HG02884 (cell line): ENCODE results near the gene MYPN.

Source experiments
- ATAC-seq: cut with Tn5 transposase; IDR thresholded peaks from one replicate; pipeline ENCODE4 v1.9.1; 2021; ENCODE audit warnings: mild to moderate bottlenecking, moderate library complexity; ENCODE audit not compliant: unreplicated experiment

Gene MYPN

GRCh38 chr10:68092512-68092911 lies 16.8 kb upstream of the MYPN start:
- no peak for ATAC-seq

DNA sequence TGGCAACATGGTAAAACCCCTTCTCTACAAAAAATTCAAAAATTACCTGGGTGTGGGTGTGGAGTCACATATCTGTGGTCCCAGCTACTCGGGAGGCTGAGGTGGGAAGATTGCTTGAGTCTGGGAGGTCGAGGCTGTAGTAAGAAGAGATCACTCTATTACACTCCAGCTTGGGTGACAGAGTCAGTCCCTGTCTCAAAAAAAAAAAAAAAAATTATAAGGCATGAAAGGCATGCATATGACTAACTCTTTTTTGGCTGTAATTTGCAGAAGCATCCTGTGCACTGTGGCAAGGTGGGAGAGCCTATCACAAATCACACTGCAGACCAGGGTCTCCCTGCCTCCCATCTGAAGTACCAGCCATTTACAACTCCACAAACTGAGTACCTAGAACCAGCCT lies 14.1 kb upstream of the MYPN start:
- ATAC-seq, result no peak

- no peak for ATAC-seq
Measured at GRCh38 chr10:68096913-68097516, 12.3 kb upstream of the MYPN start.

DNA sequence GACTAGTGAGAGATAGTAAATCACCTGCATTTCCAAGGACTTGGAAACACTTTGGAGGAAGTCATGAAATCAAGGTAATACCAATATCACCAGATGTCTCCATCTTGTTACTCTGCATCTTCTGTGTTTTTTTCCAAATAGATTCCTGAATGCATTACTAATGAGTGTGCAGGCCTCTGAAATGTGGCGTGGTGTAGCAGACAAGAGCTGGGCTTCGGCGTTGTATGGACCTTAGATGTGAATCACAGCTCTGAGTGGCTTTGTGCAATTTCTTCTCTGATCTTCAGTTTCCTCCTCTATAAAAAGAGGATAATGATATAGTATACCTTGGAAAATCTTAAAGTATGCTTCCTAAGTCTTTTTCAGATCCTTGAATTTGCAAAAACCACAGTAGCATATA lies 9.6 kb upstream of the MYPN start:
- ATAC-seq, result no peak

GRCh38 chr10:68101066-68101465 lies 8.2 kb upstream of the MYPN start:
- no peak for ATAC-seq

DNA sequence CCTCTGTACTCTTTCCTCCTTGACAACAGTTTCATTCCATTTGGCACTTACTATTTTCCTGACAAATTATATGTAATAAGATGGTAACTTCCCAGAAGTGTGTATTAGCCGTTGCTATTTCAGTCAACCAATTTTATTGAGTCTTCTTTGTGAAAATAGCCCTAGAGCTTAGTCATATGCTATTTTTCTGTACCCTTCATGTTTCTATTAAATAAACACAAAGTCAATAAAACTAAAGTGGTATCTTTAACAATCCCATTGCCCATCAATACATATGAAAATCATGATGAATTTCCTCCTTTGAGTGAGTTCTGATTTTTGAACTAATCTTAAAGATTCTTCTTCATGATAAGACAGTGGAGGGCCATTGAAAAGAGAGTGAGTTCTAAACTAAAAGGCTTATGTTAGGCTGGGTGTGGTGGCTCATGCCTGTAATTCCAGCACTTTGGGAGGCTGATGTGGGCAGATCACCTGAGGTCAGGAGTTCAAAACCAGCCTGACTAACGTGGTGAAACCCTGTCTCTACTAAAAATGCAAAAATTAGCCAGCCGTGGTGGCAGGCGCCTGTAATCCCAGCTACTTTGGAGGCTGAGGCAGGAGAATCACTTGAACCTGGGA lies 5.9 kb upstream of the MYPN start:
- ATAC-seq, result no peak

DNA sequence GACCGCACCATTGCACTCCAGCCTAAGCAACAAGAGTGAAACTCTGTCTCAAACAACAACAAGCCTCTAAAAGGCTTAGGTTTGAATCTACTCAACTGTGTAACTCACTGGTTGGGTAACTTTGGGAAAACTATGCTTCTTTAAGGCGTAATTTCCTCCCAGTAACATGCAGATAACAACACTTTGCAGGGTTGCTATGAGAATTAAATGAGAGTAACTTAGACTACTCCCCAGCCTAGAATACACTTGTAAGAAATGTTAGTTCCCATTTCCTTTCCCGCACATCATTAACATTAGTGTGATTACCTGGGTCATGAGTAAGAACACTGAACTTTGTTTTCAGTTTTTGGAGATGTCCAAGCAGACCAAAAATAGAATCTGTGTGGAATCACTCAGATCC lies 5.4 kb upstream of the MYPN start:
- no peak for ATAC-seq

DNA sequence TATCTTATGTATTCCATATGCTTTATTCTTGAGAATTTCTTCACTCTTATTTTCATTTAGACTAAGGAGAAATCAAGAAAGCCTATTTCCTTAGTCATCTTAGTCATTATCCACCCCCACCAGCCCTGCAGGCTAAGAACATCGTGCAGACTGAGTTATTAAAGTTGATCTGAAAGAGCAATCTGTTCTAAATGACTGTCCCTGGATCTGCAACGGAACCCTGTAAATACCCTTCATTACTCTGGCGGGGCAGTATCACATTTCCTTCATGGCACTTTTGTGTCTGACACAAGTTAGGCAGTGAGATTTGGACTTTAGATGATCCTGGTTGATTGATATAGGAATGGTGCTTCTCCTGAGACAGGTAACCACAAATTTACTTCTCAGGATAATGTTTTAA lies 3.5 kb upstream of the MYPN start:
- no peak for ATAC-seq

GRCh38 chr10:68106656-68107055 lies 2.6 kb upstream of the MYPN start:
- no peak for ATAC-seq

- no peak for ATAC-seq
Measured at GRCh38 chr10:68107651-68108050, 1.6 kb upstream of the MYPN start.

GRCh38 chr10:68108051-68108450 lies 1.2 kb upstream of the MYPN start:
- ATAC-seq, result no peak

DNA sequence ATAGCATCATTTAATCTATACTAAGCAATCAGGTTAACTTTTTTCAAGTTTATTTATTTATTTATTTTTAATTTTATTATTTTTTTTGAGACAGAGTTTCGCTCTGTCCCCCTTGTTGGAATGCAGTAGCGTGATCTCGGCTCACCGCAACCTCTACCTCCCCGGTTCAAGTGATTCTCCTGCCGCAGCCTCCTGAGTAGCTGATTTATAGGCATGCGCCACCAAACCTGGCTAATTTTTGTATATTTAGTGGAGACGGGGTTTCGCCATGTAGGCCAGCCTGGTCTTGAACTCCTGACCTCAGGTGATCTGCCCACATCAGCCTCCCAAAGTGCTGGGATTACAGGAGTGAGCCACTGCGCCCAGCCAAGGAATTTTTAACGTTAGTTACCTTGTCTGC lies 635 bp upstream of the MYPN start:
- ATAC-seq, result no peak

GRCh38 chr10:68110027-68110426 lies 739 bp downstream of the MYPN start:
- ATAC-seq, result no peak

DNA sequence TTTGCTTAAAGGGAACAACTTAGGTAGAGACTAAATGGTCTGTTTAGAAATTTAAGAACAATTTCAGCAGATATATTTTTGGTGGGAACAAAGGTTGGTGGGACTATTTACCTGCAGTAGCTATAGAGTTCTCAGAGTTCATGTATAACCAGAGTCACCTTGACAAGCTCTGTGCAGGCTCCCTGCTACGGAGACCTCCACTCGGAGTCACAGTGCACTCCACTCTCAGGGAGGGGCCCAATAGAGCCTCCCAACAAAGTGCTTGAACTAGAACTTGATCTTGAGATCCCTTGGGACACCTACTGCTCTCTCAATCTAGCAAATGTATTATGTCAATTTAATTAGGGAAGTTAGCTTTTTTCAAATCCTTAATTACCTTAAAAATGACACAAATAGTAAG lies 2.3 kb downstream of the MYPN start:
- ATAC-seq, result no peak

GRCh38 chr10:68112837-68113236 lies 3.5 kb downstream of the MYPN start:
- no peak for ATAC-seq

DNA sequence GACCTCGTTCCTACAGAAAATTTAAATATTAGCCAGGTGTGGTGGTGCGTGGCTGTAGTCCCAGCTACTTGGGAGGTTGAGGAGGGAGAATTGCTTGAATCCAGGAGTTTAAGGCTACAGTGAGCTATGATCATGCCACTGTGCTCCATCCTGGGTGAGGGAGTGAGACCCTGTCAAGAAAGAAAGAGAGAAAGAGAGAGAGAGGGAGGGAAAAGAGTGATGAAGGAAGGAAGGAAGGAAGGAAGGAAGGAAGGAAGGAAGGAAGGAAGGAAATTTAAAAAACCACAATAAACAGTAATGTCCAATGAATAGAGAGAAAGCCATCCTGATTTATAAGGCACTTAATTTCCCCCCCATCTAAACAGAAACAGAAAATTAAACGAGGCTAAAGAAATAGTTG lies 9.4 kb downstream of the MYPN start:
- no peak for ATAC-seq

GRCh38 chr10:68121020-68121743 lies 11.9 kb downstream of the MYPN start:
- ATAC-seq, result no peak

DNA sequence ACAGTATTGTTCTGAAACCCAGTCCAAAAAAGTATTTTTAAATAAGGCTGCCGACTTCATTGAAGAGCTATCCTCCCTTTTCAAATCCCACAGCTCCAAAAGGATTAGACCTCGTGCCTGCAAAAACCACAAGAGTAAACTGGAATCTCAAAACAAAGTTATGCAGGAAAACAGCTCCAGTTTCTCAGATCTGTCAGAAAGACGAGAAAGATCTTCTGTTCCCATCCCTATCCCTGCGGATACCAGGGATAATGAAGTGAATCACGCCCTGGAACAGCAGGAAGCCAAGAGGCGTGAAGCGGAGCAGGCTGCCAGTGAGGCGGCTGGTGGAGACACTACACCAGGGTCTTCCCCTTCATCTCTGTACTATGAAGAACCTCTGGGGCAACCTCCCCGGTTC lies 12.6 kb downstream of the MYPN start:
- no peak for ATAC-seq

GRCh38 chr10:68124718-68125117 lies 15.4 kb downstream of the MYPN start:
- ATAC-seq, result no peak

GRCh38 chr10:68125772-68126171 lies 16.5 kb downstream of the MYPN start:
- no peak for ATAC-seq

GRCh38 chr10:68128015-68128414 lies 18.7 kb downstream of the MYPN start:
- ATAC-seq, result no peak

GRCh38 chr10:68132391-68132790 lies 23.1 kb downstream of the MYPN start:
- no peak for ATAC-seq

GRCh38 chr10:68133523-68133922 lies 24.2 kb downstream of the MYPN start:
- no peak for ATAC-seq
